ENCODE measurements around the gene NPLOC4. TPM values are rescaled to one million over a fixed set of nuclear protein-coding genes. Genes with fewer than 3 reads are reported as not detected.

The NPLOC4 gene
- total and polyA plus RNA-seq, 8 donors = 24.0 to 284 (median 54.8) TPM

GRCh38 chr17:81558115-81558468, 78.8 kb downstream of the NPLOC4 start:
- TF ChIP-seq POLR2A (IDR thresholded peaks at IDR 0.05) (no peak), CTCF (IDR thresholded peaks at IDR 0.05) (no peak), EP300 (IDR thresholded peaks at IDR 0.05) (no peak), POLR2AphosphoS5 (IDR thresholded peaks at IDR 0.05) (no peak)
- no peak for DNase-seq
- Histone ChIP-seq H3K27me3 (no peaks in the 10 kb centered on the region), H3K4me3 (no peak overlapping the region), H3K36me3 (peaks cover 59 to 74% (median 72%) of the 10 kb centered on the region in 4 donors), H3K27ac (no peak overlapping the region), H3K4me1 (peaks cover 12 to 42% (median 14%) of the 10 kb centered on the region in 4 donors), H3K9me3 (no peaks in the 10 kb centered on the region)
- intact Hi-C loops (cut with DNase I; ENCODE audit: low total_unique reads) = no loop called here
- 87 to 93% (median 90%) methylated on average over 8 to 12 of the region's 12 CpGs for WGBS, 5 donors

- Histone ChIP-seq H3K36me3 (peaks cover 55 to 68% (median 66%) of the 10 kb centered on the region in 4 donors), H3K27me3 (no peaks in the 10 kb centered on the region), H3K4me1 (peaks cover 15 to 45% (median 17%) of the 10 kb centered on the region in 4 donors), H3K9me3 (no peaks in the 10 kb centered on the region), H3K27ac (no peak overlapping the region), H3K4me3 (no peak overlapping the region)
- 75 to 89% (median 85%) methylated on average over 14 to 21 of the region's 21 CpGs for WGBS, 5 donors
- no peak for TF ChIP-seq POLR2AphosphoS5 (IDR thresholded peaks at IDR 0.05)
- TF ChIP-seq POLR2A (IDR thresholded peaks at IDR 0.05) = no peak
- no peak for TF ChIP-seq EP300 (IDR thresholded peaks at IDR 0.05)
- no peak for TF ChIP-seq CTCF (IDR thresholded peaks at IDR 0.05)
- intact Hi-C loops (cut with DNase I; ENCODE audit: low total_unique reads) = no loop called here
- DNase-seq = no peak
These were observed 79.4 kb downstream of the NPLOC4 start for GRCh38 chr17:81557276-81558114.

GRCh38 chr17:81556863-81557262, 80.0 kb downstream of the NPLOC4 start:
- Histone ChIP-seq H3K4me1 (peaks cover 16 to 45% (median 17%) of the 10 kb centered on the region in 4 donors), H3K4me3 (no peak overlapping the region), H3K9me3 (no peaks in the 10 kb centered on the region), H3K27me3 (no peaks in the 10 kb centered on the region), H3K36me3 (peaks cover 49 to 62% (median 59%) of the 10 kb centered on the region in 4 donors), H3K27ac (no peak overlapping the region)
- intact Hi-C loops (cut with DNase I; ENCODE audit: low total_unique reads) = no loop called here
- no peak for DNase-seq
- TF ChIP-seq EP300 (IDR thresholded peaks at IDR 0.05) (no peak), POLR2AphosphoS5 (IDR thresholded peaks at IDR 0.05) (no peak), POLR2A (IDR thresholded peaks at IDR 0.05) (no peak), CTCF (IDR thresholded peaks at IDR 0.05) (no peak)
- WGBS, 5 donors = 71 to 85% (median 81%) methylated on average over 6 of the region's 6 CpGs

GRCh38 chr17:81556175-81556691, 80.7 kb downstream of the NPLOC4 start:
- Histone ChIP-seq H3K27ac (peak overlapping the region in 1 of 5 donors; percentile 10), H3K36me3 (peaks cover 45 to 55% (median 53%) of the 10 kb centered on the region in 4 donors), H3K9me3 (no peaks in the 10 kb centered on the region), H3K4me3 (no peak overlapping the region), H3K27me3 (no peaks in the 10 kb centered on the region), H3K4me1 (peaks cover 20 to 45% (median 23%) of the 10 kb centered on the region in 4 donors)
- intact Hi-C loops (cut with DNase I; ENCODE audit: low total_unique reads) = no loop called here
- 79 to 86% (median 86%) methylated on average over 8 to 9 of the region's 9 CpGs for WGBS, 5 donors
- no peak for DNase-seq
- no peak for TF ChIP-seq EP300 (IDR thresholded peaks at IDR 0.05)
- TF ChIP-seq POLR2A (IDR thresholded peaks at IDR 0.05) = no peak
- TF ChIP-seq CTCF (IDR thresholded peaks at IDR 0.05) = no peak
- no peak for TF ChIP-seq POLR2AphosphoS5 (IDR thresholded peaks at IDR 0.05)

All from stomach (tissue), 9 donors.